ENCODE results near the gene GLRX5. TPM values are rescaled to one million over a fixed set of nuclear protein-coding genes. Genes with fewer than 3 reads are reported as not detected.

GLRX5 gene
- total and polyA plus RNA-seq, 2 experiments from 2014 or later: 91.4 to 130 TPM

- Histone ChIP-seq H3K9me2 (ENCODE audit: insufficient read depth) (no peaks in the 10 kb centered on the region), H3K4me3 (no peak overlapping the region), H3K4me1 (ENCODE audit: insufficient read depth) (peaks cover 12% of the 10 kb centered on the region), H4K20me1 (replicated peaks; ENCODE audit: insufficient read depth) (no peaks in the 10 kb centered on the region; the same call in 1 of the 2 replicates), H3K36me3 (ENCODE audit: insufficient read depth) (no peaks in the 10 kb centered on the region), H3K4me2 (no peak overlapping the region), H3K27ac (ENCODE audit: low read depth) (no peak overlapping the region), H2AFZ (no peak overlapping the region), H3K79me2 (replicated peaks; ENCODE audit: insufficient read depth) (no peaks in the 10 kb centered on the region), H3F3A (replicated peaks; ENCODE audit: low read depth) (no peaks in the 10 kb centered on the region; the same call in 1 of the 2 replicates), H3K27me3 (ENCODE audit: insufficient read depth) (peaks cover 37% of the 10 kb centered on the region)
- H3K36me3 Mint-ChIP-seq (ENCODE audit: low read depth): no peaks in the 10 kb centered on the region
- ATAC-seq (no peak), DNase-seq (ENCODE audit: low spot score) (no peak)
- TF ChIP-seq ZNF114 (CRISPR knock-in tag; IDR thresholded peaks at IDR 0.05) (no peak), CREB1 (CRISPR knock-in tag; IDR thresholded peaks at IDR 0.05; ENCODE audit: low read depth) (no peak), JUNB (IDR thresholded peaks at IDR 0.05; ENCODE audit: unreplicated experiment) (no peak), EZH2 (IDR thresholded peaks at IDR 0.05; ENCODE audit: low read depth, unreplicated experiment) (no peak), STAT1 (IDR thresholded peaks at IDR 0.05; ENCODE audit: unreplicated experiment) (no peak), POLR2AphosphoS5 (IDR thresholded peaks at IDR 0.05; ENCODE audit: low read depth) (no peak)
- TF ChIP-seq, protein P1, sequence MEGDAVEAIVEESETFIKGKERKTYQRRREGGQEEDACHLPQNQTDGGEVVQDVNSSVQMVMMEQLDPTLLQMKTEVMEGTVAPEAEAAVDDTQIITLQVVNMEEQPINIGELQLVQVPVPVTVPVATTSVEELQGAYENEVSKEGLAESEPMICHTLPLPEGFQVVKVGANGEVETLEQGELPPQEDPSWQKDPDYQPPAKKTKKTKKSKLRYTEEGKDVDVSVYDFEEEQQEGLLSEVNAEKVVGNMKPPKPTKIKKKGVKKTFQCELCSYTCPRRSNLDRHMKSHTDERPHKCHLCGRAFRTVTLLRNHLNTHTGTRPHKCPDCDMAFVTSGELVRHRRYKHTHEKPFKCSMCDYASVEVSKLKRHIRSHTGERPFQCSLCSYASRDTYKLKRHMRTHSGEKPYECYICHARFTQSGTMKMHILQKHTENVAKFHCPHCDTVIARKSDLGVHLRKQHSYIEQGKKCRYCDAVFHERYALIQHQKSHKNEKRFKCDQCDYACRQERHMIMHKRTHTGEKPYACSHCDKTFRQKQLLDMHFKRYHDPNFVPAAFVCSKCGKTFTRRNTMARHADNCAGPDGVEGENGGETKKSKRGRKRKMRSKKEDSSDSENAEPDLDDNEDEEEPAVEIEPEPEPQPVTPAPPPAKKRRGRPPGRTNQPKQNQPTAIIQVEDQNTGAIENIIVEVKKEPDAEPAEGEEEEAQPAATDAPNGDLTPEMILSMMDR (conservative IDR thresholded peaks at IDR 0.05; ENCODE audit: low read depth in 2 of 2): no peak
- H3K27me3 Mint-ChIP-seq (ENCODE audit: insufficient read depth, low read depth, poor library complexity): peaks cover 18% of the 10 kb centered on the region
- peaks cover 20% of the 10 kb centered on the region for H3K4me1 Mint-ChIP-seq
- H3K4me3 Mint-ChIP-seq: no peak overlapping the region
- H3K27ac Mint-ChIP-seq: no peak overlapping the region
- no peaks in the 10 kb centered on the region for H3K9me3 Mint-ChIP-seq
Observed at GRCh38 chr14:95520346-95520745, 14.5 kb upstream of the GLRX5 start.

GRCh38 chr14:95521001-95521400, 13.8 kb upstream of the GLRX5 start:
- no peaks in the 10 kb centered on the region; the same call in 1 of the 2 replicates for H3F3A ChIP-seq (replicated peaks; ENCODE audit: low read depth)
- no peaks in the 10 kb centered on the region for H3K36me3 Mint-ChIP-seq (ENCODE audit: low read depth)
- H3K27ac Mint-ChIP-seq: no peak overlapping the region
- no peaks in the 10 kb centered on the region for H3K79me2 ChIP-seq (replicated peaks; ENCODE audit: insufficient read depth)
- DNase-seq (ENCODE audit: low spot score) (no peak), ATAC-seq (no peak)
- H3K27me3 Mint-ChIP-seq (ENCODE audit: insufficient read depth, low read depth, poor library complexity): peaks cover 19% of the 10 kb centered on the region
- H3K4me2 ChIP-seq: no peak overlapping the region
- no peaks in the 10 kb centered on the region for H3K36me3 ChIP-seq (ENCODE audit: insufficient read depth)
- H3K4me3 Mint-ChIP-seq: no peak overlapping the region
- no peaks in the 10 kb centered on the region for H3K9me3 Mint-ChIP-seq
- no peaks in the 10 kb centered on the region; the same call in 1 of the 2 replicates for H4K20me1 ChIP-seq (replicated peaks; ENCODE audit: insufficient read depth)
- H3K4me1 Mint-ChIP-seq: peaks cover 23% of the 10 kb centered on the region
- H2AFZ ChIP-seq: no peak overlapping the region
- no peaks in the 10 kb centered on the region for H3K9me2 ChIP-seq (ENCODE audit: insufficient read depth)
- H3K4me3 ChIP-seq: no peak overlapping the region
- H3K27me3 ChIP-seq (ENCODE audit: insufficient read depth): peaks cover 31% of the 10 kb centered on the region
- H3K4me1 ChIP-seq (ENCODE audit: insufficient read depth): peaks cover 9% of the 10 kb centered on the region
- H3K27ac ChIP-seq (ENCODE audit: low read depth): no peak overlapping the region
- no peak for TF ChIP-seq ZNF114 (CRISPR knock-in tag; IDR thresholded peaks at IDR 0.05)
- TF ChIP-seq EZH2phosphoT487 (IDR thresholded peaks at IDR 0.05; ENCODE audit: unreplicated experiment): no peak
- no peak for TF ChIP-seq NANOG (IDR thresholded peaks at IDR 0.05; ENCODE audit: borderline replicate concordance)
- no peak for TF ChIP-seq REST (IDR thresholded peaks at IDR 0.05; ENCODE audit: unreplicated experiment)
- TF ChIP-seq CREB1 (CRISPR knock-in tag; IDR thresholded peaks at IDR 0.05; ENCODE audit: low read depth): no peak
- no peak for TF ChIP-seq EZH2 (IDR thresholded peaks at IDR 0.05; ENCODE audit: low read depth, unreplicated experiment)
- no peak for TF ChIP-seq JUNB (IDR thresholded peaks at IDR 0.05; ENCODE audit: unreplicated experiment)
- TF ChIP-seq ZNF462 (CRISPR knock-in tag; IDR thresholded peaks at IDR 0.05): no peak
